ENCODE results near the gene ETF1.

GRCh38 chr5:138468133-138468965 lies 74.7 kb downstream of the ETF1 start:
- TF ChIP-seq CTCF (IDR thresholded peaks at IDR 0.05) (no peak), POLR2A (IDR thresholded peaks at IDR 0.05) (no peak), POLR2AphosphoS5 (IDR thresholded peaks at IDR 0.05; ENCODE audit: insufficient read depth in 1 of 2, low read depth in 1 of 2) (no peak)

Data from vagina (tissue), 2 donors.